ENCODE data around the gene MCF2L.
"Not testable (repeated sequence)": the region's sequence is repeated elsewhere in the genome, so short reads cannot be mapped to it uniquely, and the experiment has no call there.

MCF2L gene

DNA sequence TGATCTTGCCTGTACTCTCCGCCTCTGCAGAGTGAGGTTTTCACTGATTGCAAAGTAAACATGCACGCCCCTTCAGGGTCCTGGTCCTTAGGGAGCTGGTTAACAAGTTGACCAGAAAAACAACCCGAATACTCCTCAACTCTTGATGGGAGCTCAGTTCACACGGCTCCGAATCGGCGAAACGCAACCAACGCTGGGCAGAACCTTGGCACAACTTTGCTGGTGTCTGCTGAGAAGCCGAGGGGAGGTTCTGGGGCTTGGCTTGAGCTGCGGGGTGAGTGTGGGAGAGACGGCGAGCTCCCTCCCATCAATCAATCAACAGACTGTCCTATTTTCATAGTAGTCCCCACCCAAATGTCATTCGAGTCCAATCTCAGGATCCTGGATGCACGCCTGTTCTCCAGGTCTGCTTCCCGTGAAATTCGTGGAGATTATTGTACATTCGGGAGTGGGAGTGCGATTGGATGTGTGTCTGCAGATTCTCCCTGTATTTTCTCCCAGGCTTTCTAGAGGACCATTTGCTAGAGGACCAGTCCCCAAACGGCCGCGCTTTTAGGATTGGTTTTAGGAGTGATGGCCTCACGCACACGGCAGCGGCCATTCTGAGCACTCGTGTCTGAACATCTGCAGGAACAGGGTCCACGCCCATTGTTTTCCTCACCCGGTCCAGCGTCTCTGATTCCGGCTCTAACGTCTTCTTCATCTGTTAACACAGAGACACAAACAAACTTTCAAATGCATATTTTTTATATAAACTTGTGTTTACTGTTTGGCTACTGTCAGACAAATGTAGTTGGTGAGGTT lies 85.0 kb downstream of the MCF2L start:
- DNase-seq = no peak

GRCh38 chr13:113057084-113057483 lies 88.1 kb downstream of the MCF2L start:
- DNase-seq = no peak

DNA sequence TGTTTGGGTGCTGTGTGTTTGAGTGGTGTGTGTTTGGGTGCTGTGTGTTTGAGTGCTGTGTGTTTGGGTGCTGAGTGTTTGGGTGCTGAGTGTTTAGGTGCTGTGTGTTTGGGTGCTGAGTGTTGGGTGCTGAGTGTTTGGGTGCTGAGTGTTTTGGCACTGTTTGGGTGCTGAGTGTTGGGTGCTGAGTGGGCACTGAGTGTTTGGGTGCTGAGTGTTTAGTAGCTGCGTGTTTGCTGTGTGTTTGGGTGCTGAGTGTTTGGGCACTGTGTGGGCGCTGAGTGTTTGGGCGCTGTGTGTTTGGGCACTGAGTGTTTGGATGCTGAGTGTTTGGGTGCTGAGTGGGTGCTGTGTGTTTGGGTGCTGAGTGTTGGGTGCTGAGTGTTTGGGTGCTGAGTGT lies 88.5 kb downstream of the MCF2L start:
- DNase-seq = not testable (repeated sequence)

DNA sequence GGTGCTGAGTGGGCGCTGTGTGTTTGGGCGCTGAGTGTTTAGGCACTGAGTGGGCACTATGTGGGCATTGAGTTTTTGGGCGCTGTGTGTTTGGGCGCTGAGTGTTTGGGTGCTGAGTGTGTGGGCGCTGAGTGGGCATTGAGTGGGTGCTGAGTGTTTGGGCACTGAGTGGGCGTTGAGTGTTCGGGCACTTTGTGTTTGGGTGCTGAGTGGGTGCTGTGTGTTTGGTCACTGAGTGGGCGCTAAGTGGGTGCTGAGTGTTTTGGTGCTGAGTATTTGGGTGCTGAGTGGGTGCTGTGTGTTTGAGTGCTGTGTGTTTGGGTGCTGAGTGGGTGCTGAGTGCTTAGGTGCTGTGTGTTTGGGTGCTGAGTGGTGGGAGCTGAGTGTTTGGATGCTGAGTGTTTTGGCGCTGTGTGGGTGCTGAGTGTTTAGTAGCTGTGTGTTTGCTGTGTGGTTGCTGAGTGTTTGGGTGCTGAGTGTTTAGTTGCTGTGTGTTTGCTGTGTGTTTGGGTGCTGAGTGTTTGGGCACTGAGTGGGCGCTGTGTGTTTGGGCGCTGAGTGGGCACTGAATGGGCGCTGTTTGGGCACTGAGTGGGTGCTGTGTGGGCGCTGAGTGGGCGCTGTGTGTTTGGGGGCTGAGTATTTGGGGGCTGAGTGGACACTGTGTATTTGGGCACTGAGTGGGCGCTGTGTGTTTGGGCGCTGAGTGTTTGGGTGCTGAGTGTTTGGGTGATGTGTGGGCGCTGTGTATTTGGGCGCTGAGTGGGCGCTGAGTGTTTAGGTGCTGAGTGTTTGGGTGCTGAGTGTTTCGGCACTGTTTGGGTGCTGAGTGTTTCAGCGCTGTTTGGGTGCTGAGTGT lies 89.3 kb downstream of the MCF2L start:
- DNase-seq = no peak

DNA sequence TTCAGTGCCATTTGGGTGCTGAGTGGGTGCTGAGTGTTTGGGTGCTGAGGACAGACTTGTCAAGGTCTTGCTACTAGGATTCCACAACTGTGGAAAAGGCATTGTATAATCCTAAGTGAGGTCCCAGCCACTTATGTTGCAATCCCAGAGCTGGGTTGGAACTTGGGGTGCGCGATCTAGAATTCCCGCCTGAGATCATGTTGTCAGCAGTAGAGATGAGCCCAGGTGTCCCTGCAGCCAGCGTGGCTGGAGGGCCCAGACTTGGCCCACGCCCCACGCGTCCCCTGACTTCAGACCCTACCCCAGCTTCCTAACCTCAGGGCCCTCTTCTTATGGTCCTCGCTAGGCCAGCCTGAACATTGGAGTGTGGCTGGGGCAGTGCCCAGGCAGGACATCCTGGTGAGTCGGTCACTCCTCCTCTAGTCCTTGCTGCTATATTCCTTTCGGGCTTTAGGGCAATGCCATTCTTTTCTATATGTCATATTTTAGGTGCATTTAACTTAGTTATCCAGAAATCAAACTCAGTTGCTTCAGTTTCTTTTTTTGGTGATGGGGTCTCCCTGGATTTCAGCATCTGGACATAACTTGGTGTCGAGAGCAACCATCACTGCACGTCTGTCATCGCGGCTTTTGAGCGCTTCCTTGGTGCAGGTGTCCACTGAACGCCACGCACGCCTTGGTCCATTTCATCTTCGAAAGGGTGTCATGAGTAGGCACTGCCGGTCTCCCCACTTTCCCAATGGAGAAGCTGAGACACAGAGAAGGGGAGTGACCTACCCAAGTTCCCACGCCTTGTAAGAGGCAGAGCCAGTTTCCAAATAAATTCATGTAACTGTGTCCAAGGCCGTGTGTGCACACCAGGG lies 90.2 kb downstream of the MCF2L start:
- no peak for DNase-seq

- no peak for DNase-seq
Observed at GRCh38 chr13:113059891-113060290, 90.9 kb downstream of the MCF2L start.

DNA sequence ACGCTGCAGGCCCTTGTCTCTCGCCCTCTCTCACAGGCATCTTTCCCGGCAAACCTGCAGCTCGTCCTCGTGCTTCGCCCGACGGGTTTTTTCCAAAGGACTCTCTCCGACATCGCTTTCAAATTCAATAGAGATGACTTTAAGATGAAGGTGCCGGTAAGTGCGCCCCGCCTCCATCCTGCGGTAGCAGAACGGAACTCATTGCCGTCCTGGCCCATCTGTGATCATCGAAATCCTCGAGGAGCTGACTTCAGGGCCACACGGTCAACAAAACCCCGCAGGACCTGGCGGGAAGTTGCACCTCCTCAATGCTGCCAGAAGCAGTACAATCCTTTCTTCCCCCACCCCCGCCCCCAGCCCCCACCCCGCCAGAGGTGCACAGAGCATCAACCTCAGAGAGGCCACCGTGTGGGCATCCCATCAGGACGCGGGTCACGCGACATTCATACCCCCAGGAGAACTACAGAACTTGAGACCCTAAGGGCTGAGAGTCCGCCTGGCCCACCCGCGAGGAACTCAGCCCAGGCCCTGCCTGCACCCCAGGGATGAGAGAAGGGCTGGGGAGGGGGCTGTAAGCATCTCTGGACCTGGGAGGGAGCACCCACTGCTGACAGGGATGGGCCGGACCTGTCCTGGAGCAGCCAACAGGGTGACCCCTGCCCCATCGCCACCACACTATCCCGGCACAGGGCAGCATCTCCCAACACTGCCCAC lies 91.7 kb downstream of the MCF2L start:
- no peak for DNase-seq

DNA sequence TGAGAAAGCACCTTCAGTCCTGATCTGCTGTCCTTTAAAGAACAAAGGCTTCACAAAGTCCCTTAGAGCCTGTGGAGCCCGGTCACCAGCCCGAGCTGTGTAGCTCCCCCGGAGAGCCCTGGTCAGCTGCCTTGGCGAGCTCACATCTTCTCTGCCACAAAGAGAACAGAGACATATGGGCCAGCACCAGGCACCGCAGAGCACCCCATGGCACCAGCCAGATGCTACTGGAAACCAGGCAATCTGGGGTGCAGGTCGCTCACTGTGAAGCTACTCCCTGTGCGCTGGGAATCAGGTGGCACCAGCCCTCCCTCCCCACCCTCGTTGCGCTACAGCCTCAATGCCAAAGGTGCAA lies 92.2 kb downstream of the MCF2L start:
- DNase-seq = no peak

GRCh38 chr13:113061796-113062425 lies 92.9 kb downstream of the MCF2L start:
- DNase-seq = no peak

GRCh38 chr13:113062691-113063090 lies 93.7 kb downstream of the MCF2L start:
- DNase-seq = no peak

- no peak for DNase-seq
Observed at GRCh38 chr13:113063091-113063491, 94.1 kb downstream of the MCF2L start.

GRCh38 chr13:113064000-113064533 lies 95.1 kb downstream of the MCF2L start:
- no peak for DNase-seq

- DNase-seq = no peak
Observed at GRCh38 chr13:113064534-113065405, 95.8 kb downstream of the MCF2L start.

DNA sequence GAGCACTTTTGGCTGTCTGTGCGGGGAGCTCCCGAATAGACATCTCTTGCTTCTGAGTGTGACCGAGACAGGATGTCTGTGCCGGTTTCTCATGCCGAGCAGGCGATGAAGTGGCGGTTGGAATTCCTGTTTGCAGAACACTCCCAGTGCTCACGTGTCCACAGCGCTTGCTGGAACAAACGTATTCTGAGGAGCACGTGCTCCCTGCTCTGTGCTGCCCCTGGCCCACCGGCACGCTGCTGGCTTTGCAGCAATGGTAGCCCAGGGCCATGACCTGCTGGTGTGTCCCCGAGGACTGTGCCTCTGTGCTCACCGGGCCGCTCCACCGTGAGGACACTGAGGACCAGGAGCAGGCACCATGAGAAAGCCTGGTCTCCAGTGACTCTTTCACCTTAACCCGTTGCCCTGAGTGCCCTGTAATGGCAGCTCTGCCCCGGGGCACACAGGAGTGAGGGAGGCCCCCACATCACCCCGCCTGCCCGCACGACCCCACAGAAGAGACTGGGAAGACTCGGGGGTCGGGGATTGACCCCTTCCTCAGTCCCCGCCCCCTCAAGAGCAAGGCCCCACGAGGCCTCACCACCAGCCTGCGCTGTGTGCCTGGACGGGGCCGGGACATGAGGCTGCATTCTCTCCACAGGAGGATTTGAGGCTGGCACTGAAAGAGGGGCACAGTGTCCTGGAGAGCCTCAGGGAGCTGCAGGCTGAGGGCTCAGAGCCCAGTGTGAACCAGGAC lies 96.6 kb downstream of the MCF2L start:
- no peak for DNase-seq

GRCh38 chr13:113066142-113066455 lies 97.1 kb downstream of the MCF2L start:
- no peak for DNase-seq

GRCh38 chr13:113066746-113067145 lies 97.7 kb downstream of the MCF2L start:
- no peak for DNase-seq

- no peak for DNase-seq
Observed at GRCh38 chr13:113069861-113070805, 101.1 kb downstream of the MCF2L start.

GRCh38 chr13:113070855-113071254 lies 101.8 kb downstream of the MCF2L start:
- peak in 1 of 2 experiments; percentile 12 for DNase-seq

- no peak for DNase-seq
Observed at GRCh38 chr13:113072376-113072775, 103.4 kb downstream of the MCF2L start.

Measured in Kasumi-1 (cell line).